ENCODE results near the gene MST1R.
"Not testable (repeated sequence)": the region's sequence is repeated elsewhere in the genome, so short reads cannot be mapped to it uniquely, and the experiment has no call there.

Gene MST1R

GRCh38 chr3:49903451-49904424, at the start of gene MST1R:
MST1R (minus strand) TSS chr3:49903873; CDS start chr3:49903609, 264 bp downstream.
- DNase-seq = peak; percentile 92

GRCh38 chr3:49952924-49953323, 49.3 kb upstream of the MST1R start:
- no peak for DNase-seq

GRCh38 chr3:49942651-49943050, 39.0 kb upstream of the MST1R start:
- no peak for DNase-seq

GRCh38 chr3:49940667-49941249, 37.1 kb upstream of the MST1R start:
- no peak for DNase-seq

- peak; percentile 97 for DNase-seq
Observed at GRCh38 chr3:49939858-49940666, 36.4 kb upstream of the MST1R start, which contains the start of gene RBM6. RBM6 (plus strand) TSS chr3:49940150; CDS start chr3:49962642, 22,492 bp downstream.

- DNase-seq = no peak
Observed at GRCh38 chr3:49937090-49937489, 33.4 kb upstream of the MST1R start.

GRCh38 chr3:49932281-49932680, 28.6 kb upstream of the MST1R start:
- not testable (repeated sequence) for DNase-seq

GRCh38 chr3:49930922-49931321, 27.2 kb upstream of the MST1R start:
- no peak for DNase-seq

GRCh38 chr3:49930168-49930690, 26.6 kb upstream of the MST1R start:
- no peak for DNase-seq

GRCh38 chr3:49929291-49930167, 25.9 kb upstream of the MST1R start, which contains the start of gene MON1A:
MON1A (minus strand) TSS chr3:49929811; CDS start chr3:49913346, 16,465 bp downstream.
- DNase-seq = peak; percentile 92

GRCh38 chr3:49928481-49929017, 24.9 kb upstream of the MST1R start:
- no peak for DNase-seq

GRCh38 chr3:49927798-49928197, 24.1 kb upstream of the MST1R start:
- DNase-seq = no peak

GRCh38 chr3:49926117-49926728, 22.6 kb upstream of the MST1R start:
- no peak for DNase-seq

GRCh38 chr3:49925485-49925884, 21.8 kb upstream of the MST1R start:
- no peak for DNase-seq

GRCh38 chr3:49924683-49925082, 21.0 kb upstream of the MST1R start:
- DNase-seq = no peak

- DNase-seq = not testable (repeated sequence)
Observed at GRCh38 chr3:49917806-49918590, 14.3 kb upstream of the MST1R start.

- no peak for DNase-seq
Observed at GRCh38 chr3:49916686-49917085, 13.0 kb upstream of the MST1R start.

GRCh38 chr3:49914906-49915305, 11.2 kb upstream of the MST1R start:
- no peak for DNase-seq

- no peak for DNase-seq
Observed at GRCh38 chr3:49912881-49913281, 9.2 kb upstream of the MST1R start.

- no peak for DNase-seq
Observed at GRCh38 chr3:49911611-49912010, 7.9 kb upstream of the MST1R start.

Data from activated CD4-positive, alpha-beta T cell treated with anti-CD3 and anti-CD28 coated beads for 48 hours (primary cell).